ENCODE data around the gene CAPRIN2.

GRCh38 chr12:30730011-30730410, 24.7 kb downstream of the CAPRIN2 start:
- TF ChIP-seq CTCF (conservative IDR thresholded peaks at IDR 0.05; ENCODE audit: low read depth, low read length) = no peak
- TF ChIP-seq EZH2 (IDR thresholded peaks at IDR 0.05; ENCODE audit: borderline replicate concordance, low read depth, low read length, poor library complexity, severe bottlenecking) = no peak

All from A673 (cell line).